GM10248 (cell line): ENCODE measurements around the gene ERICH6.

ENCODE experiments used
- CTCF ChIA-PET: fragments of 300-600 bp; sonication (Branson Sonifier 250); formaldehyde crosslinking; extraction: SDS; loops from one replicate; lab custom pipeline; 2021; ENCODE audit warnings: antibody characterized with exemption; lab: Yijun Ruan, JAX
- POLR2A ChIA-PET: fragments of 350-650 bp; sonication (Branson Sonifier 250); formaldehyde crosslinking; extraction: SDS; loops from one replicate; lab custom pipeline; 2020; ENCODE audit warnings: antibody characterized with exemption; lab: Yijun Ruan, JAX
- DNase-seq: peaks from one replicate; pipeline ENCODE4 v3.0.0; 2012; ENCODE audit errors: extremely low spot score
- CTCF ChIP-seq: IDR thresholded peaks from 2 replicates; pipeline ENCODE4 v1.5.1; 2012; ENCODE audit warnings: mild to moderate bottlenecking, low read depth; ENCODE audit errors: extremely low read depth, missing control alignments, control extremely low read depth

The ERICH6 gene

GRCh38 chr3:150653110-150653561 is 50.6 kb downstream of the ERICH6 start:
- ChIA-PET POLR2A (no interaction called here), CTCF (interaction anchor here (1.0 to 1.1 kb wide), 2 partner anchors 13 to 27 kb away, joined by 3 read pairs; no protein-coding TSS in a partner anchor)
- TF ChIP-seq CTCF = no peak
- DNase-seq = no peak

DNA sequence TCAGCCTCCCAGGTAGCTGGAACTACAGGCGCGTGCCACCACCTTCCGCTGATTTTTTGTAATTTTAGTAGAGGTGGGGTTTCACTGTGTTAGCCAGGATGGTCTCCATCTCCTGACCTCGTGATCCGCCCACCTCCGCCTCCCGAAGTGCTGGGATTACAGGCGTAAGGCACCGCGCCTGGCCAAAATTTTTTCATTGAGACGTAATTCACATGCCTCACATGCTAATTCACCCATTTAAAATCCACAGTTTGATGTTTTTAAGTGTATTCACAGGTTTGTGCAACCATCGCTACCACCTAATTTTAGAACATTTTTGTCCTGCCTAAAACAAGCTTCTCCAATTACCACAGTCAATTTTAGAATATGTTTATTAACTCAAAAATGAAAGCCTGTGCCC is 63.5 kb downstream of the ERICH6 start:
- TF ChIP-seq CTCF = no peak
- ChIA-PET POLR2A (interaction anchor here (0.6 kb wide), 1 partner anchor 1126 kb away, joined by 7 read pairs; no protein-coding TSS in a partner anchor), CTCF (interaction anchor here (1.3 kb wide), 1 partner anchor 37 kb away, joined by 3 read pairs; the partner anchor contains the start of gene SELENOT)
- DNase-seq = no peak

DNA sequence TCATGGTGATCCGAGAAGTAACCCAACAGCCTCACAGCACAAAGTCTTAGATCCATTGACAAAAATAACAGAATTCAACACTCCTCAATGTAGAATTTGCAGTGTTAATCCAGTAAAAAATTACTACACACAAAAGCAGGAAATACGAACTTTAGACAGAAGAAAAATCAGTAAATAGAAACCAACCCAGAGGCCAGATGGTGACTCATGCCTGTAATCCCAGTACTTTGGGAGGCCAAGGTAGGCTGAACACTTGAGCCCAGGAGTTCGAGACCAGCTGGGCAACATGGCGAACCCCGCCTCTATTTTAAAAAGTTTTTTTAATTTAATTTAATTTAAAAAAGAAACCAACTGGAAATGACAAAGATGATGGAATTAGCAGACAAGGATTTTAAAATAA is 64.5 kb downstream of the ERICH6 start:
- CTCF ChIA-PET = interaction anchor here (0.8 to 1.3 kb wide), 3 partner anchors 9 to 36 kb away, joined by 3 read pairs; partner anchors contain the start of gene SELENOT
- POLR2A ChIA-PET = no interaction called here
- DNase-seq = no peak
- TF ChIP-seq CTCF = no peak

DNA sequence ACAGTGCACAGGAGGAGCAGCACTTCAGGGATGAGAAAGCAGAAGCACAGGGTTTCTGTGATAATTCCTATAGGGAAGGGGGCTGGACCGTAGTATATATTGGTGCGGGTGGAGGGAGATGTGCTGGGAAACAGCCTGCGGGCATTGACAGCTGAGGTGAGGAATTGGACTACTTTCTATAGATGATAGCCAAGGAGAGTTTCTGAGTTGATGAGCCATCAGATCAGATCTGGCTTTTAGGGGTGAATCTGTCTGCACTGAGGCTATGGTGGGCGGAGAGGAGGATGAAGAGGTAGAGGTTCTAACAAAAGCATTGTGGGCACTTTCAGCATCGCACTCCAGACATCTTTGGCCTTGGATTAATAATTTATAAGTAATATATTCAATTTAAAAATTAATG is 67.5 kb downstream of the ERICH6 start:
- POLR2A ChIA-PET = no interaction called here
- CTCF ChIA-PET = no interaction called here
- no peak for DNase-seq
- TF ChIP-seq CTCF = no peak

DNA sequence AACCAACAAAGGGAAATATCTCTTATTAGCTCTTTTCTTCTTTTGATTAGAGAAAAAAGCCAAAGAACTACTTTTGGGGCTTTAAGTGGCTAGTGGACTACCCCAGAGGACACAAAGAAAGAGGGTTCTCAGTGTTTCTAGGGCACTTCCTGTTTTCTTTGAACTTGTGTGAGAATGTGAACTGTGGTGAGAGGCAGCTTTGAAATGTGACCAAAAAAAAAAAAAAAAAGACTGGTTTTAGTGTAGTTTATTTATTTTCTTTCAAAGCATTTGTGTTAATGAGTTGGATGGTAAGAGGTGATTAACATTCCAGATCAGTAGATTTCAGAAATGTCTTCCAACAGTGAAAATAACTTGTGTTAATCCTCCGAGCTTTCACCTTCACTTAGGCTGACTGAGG is 68.2 kb downstream of the ERICH6 start:
- ChIA-PET CTCF (interaction anchor here (0.8 kb wide), 1 partner anchor 12 kb away, joined by 3 read pairs; no protein-coding TSS in a partner anchor), POLR2A (interaction anchor here (0.6 kb wide), 3 partner anchors 12 to 37 kb away, joined by 3 to 5 read pairs (median 3); no protein-coding TSS in a partner anchor)
- peak; percentile 48 for DNase-seq
- TF ChIP-seq CTCF = no peak

DNA sequence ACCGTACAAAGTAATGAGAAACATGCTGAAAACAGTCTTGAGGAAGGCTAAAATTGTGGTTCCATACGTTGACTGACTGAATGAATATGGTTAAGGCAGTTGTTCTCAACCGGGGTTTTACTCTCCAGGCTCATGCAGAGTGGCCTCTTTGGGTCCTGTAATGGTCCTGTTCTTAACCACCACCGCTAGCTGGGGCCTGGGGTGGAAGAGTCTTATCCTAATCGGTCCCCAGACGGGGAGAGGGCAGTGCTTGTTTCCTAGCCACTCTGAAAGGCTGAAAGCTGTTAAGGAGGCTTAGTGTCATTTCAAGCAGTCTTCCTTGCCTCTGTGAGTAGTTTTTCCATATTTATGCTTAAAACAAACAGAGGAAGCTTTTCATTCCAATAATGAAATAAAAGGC is 68.6 kb downstream of the ERICH6 start:
- TF ChIP-seq CTCF = no peak
- DNase-seq = no peak
- ChIA-PET CTCF (interaction anchor here (0.8 kb wide), 2 partner anchors 12 to 76 kb away, joined by 3 read pairs; no protein-coding TSS in a partner anchor), POLR2A (interaction anchor here (0.6 kb wide), 3 partner anchors 12 to 37 kb away, joined by 3 to 5 read pairs (median 3); no protein-coding TSS in a partner anchor)
